T-helper 1 cell treated with Interleukin-12 subunit alpha and Interleukin-12 subunit beta and Interleukin-4 antibody, amounts not matched to agents 30 μg/mL and 1 μg/mL, for 36 hours (primary cell): Measurements from ENCODE around the gene CHMP4A.
A peak's percentile ranks its signal among the peaks of the same experiment; 100 is the strongest.

ENCODE experiments used
- H3K27ac Mint-ChIP-seq: one replicate; pipeline ENCODE4 v1.8.0; 2021; ENCODE audit warnings: mild to moderate bottlenecking, mixed read lengths
- H3K27me3 Mint-ChIP-seq: one replicate; pipeline ENCODE4 v1.8.0; 2021; ENCODE audit warnings: low read depth, mixed read lengths
- H3K36me3 Mint-ChIP-seq: one replicate; pipeline ENCODE4 v1.8.0; 2021; ENCODE audit warnings: low read depth, mixed read lengths
- H3K4me1 Mint-ChIP-seq: one replicate; pipeline ENCODE4 v1.8.0; 2021; ENCODE audit warnings: low read depth, mixed read lengths
- H3K4me3 Mint-ChIP-seq: one replicate; pipeline ENCODE4 v1.8.0; 2021; ENCODE audit warnings: mild to moderate bottlenecking, moderate library complexity, mixed read lengths
- H3K9me3 Mint-ChIP-seq: one replicate; pipeline ENCODE4 v1.8.0; 2021; ENCODE audit warnings: mixed read lengths

The CHMP4A gene

GRCh38 chr14:24185741-24186140, 27.5 kb downstream of the CHMP4A start:
- no peak overlapping the region for H3K27ac Mint-ChIP-seq
- no peak overlapping the region for H3K4me3 Mint-ChIP-seq
- H3K4me1 Mint-ChIP-seq = peaks cover 25% of the 10 kb centered on the region
- no peaks in the 10 kb centered on the region for H3K27me3 Mint-ChIP-seq
- H3K9me3 Mint-ChIP-seq = no peaks in the 10 kb centered on the region
- H3K36me3 Mint-ChIP-seq = peaks cover 27% of the 10 kb centered on the region

- H3K27me3 Mint-ChIP-seq = no peaks in the 10 kb centered on the region
- H3K36me3 Mint-ChIP-seq = peaks cover 32% of the 10 kb centered on the region
- H3K4me1 Mint-ChIP-seq = peaks cover 21% of the 10 kb centered on the region
- H3K9me3 Mint-ChIP-seq = no peaks in the 10 kb centered on the region
- H3K27ac Mint-ChIP-seq = no peak overlapping the region
- no peak overlapping the region for H3K4me3 Mint-ChIP-seq
These were observed 28.3 kb downstream of the CHMP4A start for GRCh38 chr14:24185026-24185425.

- Mint-ChIP-seq H3K9me3 (no peaks in the 10 kb centered on the region), H3K36me3 (peaks cover 34% of the 10 kb centered on the region), H3K4me3 (no peak overlapping the region), H3K27me3 (no peaks in the 10 kb centered on the region), H3K27ac (no peak overlapping the region), H3K4me1 (peaks cover 16% of the 10 kb centered on the region)
These were observed 29.0 kb downstream of the CHMP4A start for GRCh38 chr14:24184104-24184970.

- H3K27me3 Mint-ChIP-seq = no peaks in the 10 kb centered on the region
- peaks cover 10% of the 10 kb centered on the region for H3K4me1 Mint-ChIP-seq
- H3K27ac Mint-ChIP-seq = no peak overlapping the region
- no peaks in the 10 kb centered on the region for H3K9me3 Mint-ChIP-seq
- no peak overlapping the region for H3K4me3 Mint-ChIP-seq
- peaks cover 38% of the 10 kb centered on the region for H3K36me3 Mint-ChIP-seq
These were observed 30.2 kb downstream of the CHMP4A start for GRCh38 chr14:24183014-24183481.

GRCh38 chr14:24182110-24182882, 31.0 kb downstream of the CHMP4A start:
- Mint-ChIP-seq H3K4me1 (peaks cover 4% of the 10 kb centered on the region), H3K9me3 (no peaks in the 10 kb centered on the region), H3K27ac (peak overlapping the region; percentile 58), H3K4me3 (no peak overlapping the region), H3K36me3 (peaks cover 40% of the 10 kb centered on the region), H3K27me3 (no peaks in the 10 kb centered on the region)

GRCh38 chr14:24181371-24182077, 31.8 kb downstream of the CHMP4A start:
- H3K36me3 Mint-ChIP-seq = peaks cover 45% of the 10 kb centered on the region
- H3K9me3 Mint-ChIP-seq = no peaks in the 10 kb centered on the region
- no peaks in the 10 kb centered on the region for H3K27me3 Mint-ChIP-seq
- no peak overlapping the region for H3K4me3 Mint-ChIP-seq
- peak overlapping the region; percentile 9 for H3K27ac Mint-ChIP-seq
- no peaks in the 10 kb centered on the region for H3K4me1 Mint-ChIP-seq

- H3K9me3 Mint-ChIP-seq = no peaks in the 10 kb centered on the region
- no peak overlapping the region for H3K4me3 Mint-ChIP-seq
- H3K27ac Mint-ChIP-seq = no peak overlapping the region
- peaks cover 44% of the 10 kb centered on the region for H3K36me3 Mint-ChIP-seq
- H3K4me1 Mint-ChIP-seq = no peaks in the 10 kb centered on the region
- no peaks in the 10 kb centered on the region for H3K27me3 Mint-ChIP-seq
These were observed 33.1 kb downstream of the CHMP4A start for GRCh38 chr14:24179961-24180796.

GRCh38 chr14:24179294-24179960, 33.9 kb downstream of the CHMP4A start:
- Mint-ChIP-seq H3K27me3 (no peaks in the 10 kb centered on the region), H3K4me1 (no peaks in the 10 kb centered on the region), H3K36me3 (peaks cover 52% of the 10 kb centered on the region), H3K27ac (no peak overlapping the region), H3K4me3 (no peak overlapping the region), H3K9me3 (no peaks in the 10 kb centered on the region)

GRCh38 chr14:24178399-24179178, 34.7 kb downstream of the CHMP4A start:
- H3K4me3 Mint-ChIP-seq = no peak overlapping the region
- no peak overlapping the region for H3K27ac Mint-ChIP-seq
- H3K4me1 Mint-ChIP-seq = no peaks in the 10 kb centered on the region
- H3K36me3 Mint-ChIP-seq = peaks cover 52% of the 10 kb centered on the region
- H3K9me3 Mint-ChIP-seq = no peaks in the 10 kb centered on the region
- H3K27me3 Mint-ChIP-seq = no peaks in the 10 kb centered on the region

- peaks cover 57% of the 10 kb centered on the region for H3K36me3 Mint-ChIP-seq
- no peaks in the 10 kb centered on the region for H3K27me3 Mint-ChIP-seq
- H3K9me3 Mint-ChIP-seq = no peaks in the 10 kb centered on the region
- no peak overlapping the region for H3K27ac Mint-ChIP-seq
- peaks cover under 1% of the 10 kb centered on the region for H3K4me1 Mint-ChIP-seq
- no peak overlapping the region for H3K4me3 Mint-ChIP-seq
These were observed 35.4 kb downstream of the CHMP4A start for GRCh38 chr14:24177891-24178290.

- no peaks in the 10 kb centered on the region for H3K27me3 Mint-ChIP-seq
- no peak overlapping the region for H3K4me3 Mint-ChIP-seq
- H3K4me1 Mint-ChIP-seq = peaks cover 3% of the 10 kb centered on the region
- H3K27ac Mint-ChIP-seq = no peak overlapping the region
- H3K9me3 Mint-ChIP-seq = no peaks in the 10 kb centered on the region
- H3K36me3 Mint-ChIP-seq = peaks cover 55% of the 10 kb centered on the region
These were observed 36.1 kb downstream of the CHMP4A start for GRCh38 chr14:24177041-24177825.

GRCh38 chr14:24176599-24176998, 36.7 kb downstream of the CHMP4A start:
- no peaks in the 10 kb centered on the region for H3K27me3 Mint-ChIP-seq
- H3K27ac Mint-ChIP-seq = no peak overlapping the region
- H3K36me3 Mint-ChIP-seq = peaks cover 54% of the 10 kb centered on the region
- no peaks in the 10 kb centered on the region for H3K9me3 Mint-ChIP-seq
- H3K4me1 Mint-ChIP-seq = peaks cover 4% of the 10 kb centered on the region
- H3K4me3 Mint-ChIP-seq = no peak overlapping the region
